ENCODE data around the gene HLA-DMB.

Gene HLA-DMB

DNA sequence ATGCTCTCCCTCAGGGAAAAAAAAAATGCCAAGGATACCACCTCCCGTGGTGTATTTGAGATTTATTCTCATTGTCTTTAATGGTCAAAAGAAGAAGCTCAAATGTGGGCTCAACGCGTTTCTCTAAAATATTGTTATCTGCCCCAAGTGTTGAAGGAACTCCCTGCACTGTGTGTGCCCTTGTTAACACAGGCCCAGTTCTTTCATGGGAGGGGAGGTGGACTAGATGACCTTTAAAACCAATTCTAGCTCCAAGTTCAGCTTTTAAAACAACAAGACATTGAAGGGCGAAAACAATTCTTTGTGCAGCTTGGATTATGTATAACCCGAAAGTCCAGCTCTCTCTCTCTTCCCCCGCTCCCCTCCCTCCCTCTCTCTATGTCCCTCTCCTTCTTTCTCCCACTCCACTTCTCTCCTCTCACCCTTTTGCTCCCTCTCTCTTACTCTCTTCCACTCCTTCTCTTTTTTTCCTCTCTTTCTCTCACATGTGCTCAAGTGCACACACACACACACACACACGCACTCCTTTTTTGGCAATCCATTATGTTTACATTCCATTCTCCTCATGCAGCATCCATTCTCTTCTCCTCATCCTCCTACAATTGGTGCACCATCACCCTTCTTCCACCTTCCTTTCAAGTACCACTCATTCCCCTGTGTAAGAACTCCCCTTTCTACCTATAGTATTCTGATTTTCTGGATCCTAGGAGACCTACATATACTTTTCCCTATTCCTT lies 8.5 kb downstream of the HLA-DMB start:
- peak; percentile 62; the same call in 1 of the 2 replicates for TF ChIP-seq POLR2AphosphoS5 (IDR thresholded peaks at IDR 0.05; ENCODE audit: low read depth, low read length)
- peak; percentile 45 for TF ChIP-seq POLR2A (IDR thresholded peaks at IDR 0.05; ENCODE audit: low read depth, low read length)
- no peak for TF ChIP-seq TAF1 (IDR thresholded peaks at IDR 0.05; ENCODE audit: borderline replicate concordance, low read depth, low read length)
- no peak for DNase-seq (ENCODE audit: insufficient read length)
- FAIRE-seq: no peak

DNA sequence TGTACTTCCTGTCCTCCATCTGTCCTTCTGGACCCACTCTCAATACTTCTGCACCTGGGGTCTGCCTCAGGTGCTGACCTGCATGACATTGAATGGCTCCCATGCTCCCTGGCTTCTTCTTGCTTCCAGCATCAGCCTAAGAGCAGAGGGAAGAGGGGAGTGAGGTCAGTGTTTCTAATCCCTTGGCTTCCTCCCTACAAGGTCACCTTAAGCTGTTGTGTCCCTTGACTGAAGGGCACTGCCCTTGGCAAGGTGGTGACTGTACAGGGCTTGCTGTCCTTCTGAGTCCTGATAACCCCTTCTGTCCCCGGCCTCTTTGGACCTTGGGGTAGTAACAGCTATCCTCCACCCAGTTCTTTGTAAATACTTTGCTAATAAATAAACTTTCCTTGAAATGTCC lies 9.6 kb downstream of the HLA-DMB start:
- TF ChIP-seq POLR2AphosphoS5 (IDR thresholded peaks at IDR 0.05; ENCODE audit: low read depth, low read length) (no peak), TAF1 (IDR thresholded peaks at IDR 0.05; ENCODE audit: borderline replicate concordance, low read depth, low read length) (no peak)
- DNase-seq (ENCODE audit: insufficient read length) (no peak), FAIRE-seq (no peak)

- no peak for TF ChIP-seq POLR2A (IDR thresholded peaks at IDR 0.05; ENCODE audit: low read depth, low read length)
- no peak for TF ChIP-seq TAF1 (IDR thresholded peaks at IDR 0.05; ENCODE audit: borderline replicate concordance, low read depth, low read length)
- no peak for TF ChIP-seq POLR2AphosphoS5 (IDR thresholded peaks at IDR 0.05; ENCODE audit: low read depth, low read length)
- peak; percentile 63 for FAIRE-seq
- no peak for DNase-seq (ENCODE audit: insufficient read length)
Observed at GRCh38 chr6:32922083-32922482, 18.7 kb downstream of the HLA-DMB start.

DNA sequence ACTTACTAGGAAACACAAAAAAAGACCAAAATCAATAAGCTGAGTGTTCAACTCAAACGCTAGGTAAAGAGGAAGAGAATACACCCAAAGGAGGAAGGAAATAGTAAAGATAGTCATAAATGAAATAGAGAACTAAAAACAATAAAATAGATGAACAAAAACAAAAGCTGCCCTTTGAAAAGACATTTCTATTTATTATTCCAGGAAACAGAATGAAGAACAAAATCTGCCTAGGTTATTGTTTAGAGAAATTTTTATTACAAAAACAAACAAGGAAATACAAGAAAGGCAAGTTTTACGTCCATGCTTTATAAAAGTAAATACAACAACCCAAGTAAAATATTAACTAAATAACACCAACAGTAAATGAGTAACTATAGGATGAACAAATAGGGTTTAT lies 20.1 kb downstream of the HLA-DMB start:
- TF ChIP-seq POLR2AphosphoS5 (IDR thresholded peaks at IDR 0.05; ENCODE audit: low read depth, low read length): no peak
- no peak for TF ChIP-seq TAF1 (IDR thresholded peaks at IDR 0.05; ENCODE audit: borderline replicate concordance, low read depth, low read length)
- no peak for TF ChIP-seq POLR2A (IDR thresholded peaks at IDR 0.05; ENCODE audit: low read depth, low read length)
- no peak for FAIRE-seq
- DNase-seq (ENCODE audit: insufficient read length): no peak

DNA sequence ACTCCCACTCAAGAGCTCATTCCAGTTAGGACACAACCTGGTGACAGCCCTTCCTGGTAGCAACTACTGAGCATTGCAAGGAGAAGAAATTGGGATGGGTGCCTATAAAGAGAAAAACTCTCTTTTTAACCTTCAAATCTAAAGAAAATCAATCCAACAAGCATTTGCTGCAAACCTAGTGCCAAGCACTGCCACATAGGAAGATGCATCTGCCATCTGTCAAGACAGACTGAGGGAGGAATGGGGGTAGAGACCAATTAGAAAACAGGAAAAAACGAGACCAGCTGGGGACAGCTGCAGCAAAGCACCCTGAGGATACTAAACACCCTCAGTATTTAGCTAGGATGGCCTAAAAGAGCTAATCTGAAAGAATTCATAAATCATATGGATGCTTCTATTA lies 27.9 kb downstream of the HLA-DMB start:
- DNase-seq (ENCODE audit: insufficient read length): no peak
- FAIRE-seq: no peak
- TF ChIP-seq POLR2A (IDR thresholded peaks at IDR 0.05; ENCODE audit: low read depth, low read length): no peak
- no peak for TF ChIP-seq TAF1 (IDR thresholded peaks at IDR 0.05; ENCODE audit: borderline replicate concordance, low read depth, low read length)

DNA sequence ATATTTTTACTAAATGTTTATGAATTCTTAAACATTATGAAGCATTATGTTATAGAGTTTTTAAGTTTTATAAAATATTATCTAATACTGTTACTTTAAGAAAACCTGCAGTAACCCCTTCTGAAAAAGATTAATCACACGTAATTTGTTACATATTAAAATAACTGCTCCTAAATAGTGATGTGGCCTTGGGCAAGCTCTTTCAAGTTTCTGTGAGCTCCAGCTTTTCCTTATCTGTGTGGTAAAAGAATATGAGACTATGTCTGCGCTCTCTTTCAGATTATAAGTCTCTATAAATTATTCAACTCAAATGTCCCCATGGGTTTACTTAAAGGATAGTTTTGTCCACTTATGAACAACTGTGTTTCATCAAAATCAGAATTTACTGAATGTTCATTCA lies 31.9 kb downstream of the HLA-DMB start:
- no peak for DNase-seq (ENCODE audit: insufficient read length)
- FAIRE-seq: no peak
- no peak for TF ChIP-seq POLR2A (IDR thresholded peaks at IDR 0.05; ENCODE audit: low read depth, low read length)
- TF ChIP-seq TAF1 (IDR thresholded peaks at IDR 0.05; ENCODE audit: borderline replicate concordance, low read depth, low read length): no peak
- no peak for TF ChIP-seq POLR2AphosphoS5 (IDR thresholded peaks at IDR 0.05; ENCODE audit: low read depth, low read length)

GRCh38 chr6:32906539-32906938 lies 34.3 kb downstream of the HLA-DMB start:
- FAIRE-seq: no peak
- TF ChIP-seq TAF1 (IDR thresholded peaks at IDR 0.05; ENCODE audit: borderline replicate concordance, low read depth, low read length) (no peak), POLR2A (IDR thresholded peaks at IDR 0.05; ENCODE audit: low read depth, low read length) (no peak)
- no peak for DNase-seq (ENCODE audit: insufficient read length)

- FAIRE-seq (no peak), DNase-seq (ENCODE audit: insufficient read length) (no peak)
- TF ChIP-seq POLR2AphosphoS5 (IDR thresholded peaks at IDR 0.05; ENCODE audit: low read depth, low read length) (no peak), TAF1 (IDR thresholded peaks at IDR 0.05; ENCODE audit: borderline replicate concordance, low read depth, low read length) (no peak), POLR2A (IDR thresholded peaks at IDR 0.05; ENCODE audit: low read depth, low read length) (no peak)
Observed at GRCh38 chr6:32905078-32905477, 35.8 kb downstream of the HLA-DMB start.

- FAIRE-seq: no peak
- no peak for DNase-seq (ENCODE audit: insufficient read length)
- TF ChIP-seq POLR2A (IDR thresholded peaks at IDR 0.05; ENCODE audit: low read depth, low read length) (no peak), POLR2AphosphoS5 (IDR thresholded peaks at IDR 0.05; ENCODE audit: low read depth, low read length) (no peak), TAF1 (IDR thresholded peaks at IDR 0.05; ENCODE audit: borderline replicate concordance, low read depth, low read length) (no peak)
Observed at GRCh38 chr6:32903952-32904351, 36.9 kb downstream of the HLA-DMB start.

DNA sequence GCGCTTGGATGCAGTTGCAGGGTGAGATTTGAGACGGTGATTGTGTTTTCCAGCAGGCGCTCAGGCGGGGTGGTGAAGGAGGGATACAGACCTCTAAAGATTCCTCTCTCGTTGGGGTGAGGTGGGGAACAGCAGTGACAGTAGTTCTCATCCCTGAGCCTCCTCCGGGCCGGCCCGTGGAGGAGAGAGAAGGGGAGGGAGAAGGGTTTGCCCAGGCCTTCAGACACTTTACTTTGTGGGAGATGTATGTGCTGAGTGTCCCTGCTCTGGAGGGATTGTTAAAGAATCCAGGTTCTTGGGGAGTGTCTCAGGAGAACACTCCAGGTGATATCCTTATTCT lies 45.9 kb downstream of the HLA-DMB start:
- FAIRE-seq: no peak
- DNase-seq (ENCODE audit: insufficient read length): no peak

DNA sequence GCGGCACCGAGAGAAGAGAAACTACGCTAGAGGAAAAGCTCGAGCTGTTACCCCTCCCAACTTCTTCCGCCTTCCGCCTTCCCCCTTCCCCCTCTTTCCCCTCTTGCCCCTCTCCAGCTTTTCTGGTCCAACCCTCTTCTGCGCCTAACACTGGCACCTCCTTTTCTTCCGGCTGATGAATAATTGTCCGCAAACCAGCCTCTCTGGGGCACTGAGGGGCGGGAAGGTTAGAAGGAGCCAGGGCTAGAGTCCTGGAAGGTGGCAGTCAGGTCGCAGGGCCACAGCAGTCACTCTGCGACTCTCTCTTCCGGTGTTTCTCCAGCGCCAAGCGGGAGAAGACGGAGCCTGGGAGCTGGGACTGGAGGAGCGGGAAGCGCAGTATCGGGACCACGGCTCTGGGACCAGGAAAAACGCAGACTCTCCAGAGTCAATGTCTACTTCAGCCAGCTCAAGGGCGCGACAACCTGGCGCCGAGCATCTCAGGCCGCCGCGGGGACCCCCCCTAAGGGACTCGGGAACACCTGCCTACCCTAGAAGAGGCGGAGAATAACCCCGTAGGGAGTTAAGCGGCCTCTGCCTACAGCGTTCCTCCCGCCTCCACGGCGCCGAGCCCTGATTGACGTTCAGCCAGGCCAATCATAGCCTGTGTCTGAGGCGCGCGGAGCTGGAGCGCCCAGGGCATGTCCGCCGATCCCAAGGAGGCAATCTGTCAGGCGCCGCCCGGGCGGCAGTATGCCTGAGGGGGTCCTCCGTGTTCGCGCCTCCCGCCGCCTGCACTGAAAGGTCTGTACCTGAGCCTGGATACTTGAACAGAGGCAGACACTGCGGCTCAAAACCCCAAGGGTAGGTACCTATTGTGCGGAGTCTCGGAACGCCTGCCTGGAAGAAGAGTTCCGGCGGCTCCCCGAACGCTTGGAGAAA lies 46.5 kb downstream of the HLA-DMB start:
- FAIRE-seq: peak; percentile 99
- peak; percentile 93 for DNase-seq (ENCODE audit: insufficient read length)
- TF ChIP-seq POLR2AphosphoS5 (IDR thresholded peaks at IDR 0.05; ENCODE audit: low read depth, low read length) (peak; percentile 47; the same call in 1 of the 2 replicates), POLR2A (IDR thresholded peaks at IDR 0.05; ENCODE audit: low read depth, low read length) (peak; percentile 78; the same call in 1 of the 2 replicates), TAF1 (IDR thresholded peaks at IDR 0.05; ENCODE audit: borderline replicate concordance, low read depth, low read length) (peak; percentile 56; the same call in 1 of the 2 replicates)

More for the DNA sequence above, 45.9 kb downstream of the HLA-DMB start:
- TF ChIP-seq POLR2AphosphoS5 (IDR thresholded peaks at IDR 0.05; ENCODE audit: low read depth, low read length) (no peak), POLR2A (IDR thresholded peaks at IDR 0.05; ENCODE audit: low read depth, low read length) (no peak), TAF1 (IDR thresholded peaks at IDR 0.05; ENCODE audit: borderline replicate concordance, low read depth, low read length) (no peak)

- FAIRE-seq (no peak), DNase-seq (ENCODE audit: insufficient read length) (no peak)
- TF ChIP-seq POLR2AphosphoS5 (IDR thresholded peaks at IDR 0.05; ENCODE audit: low read depth, low read length): no peak
Observed at GRCh38 chr6:32890831-32891230, 50.0 kb downstream of the HLA-DMB start.

All from GM12892 (cell line).